HFF-Myc (cell line): ENCODE measurements around the gene ZFPM1.

Source experiments
- DNase-seq: peaks from one replicate; pipeline ENCODE4 v3.0.0-alpha.2; 2011; ENCODE audit warnings: low read depth; ENCODE audit errors: extremely low read depth
- H3K4me3 ChIP-seq: replicated peaks from 2 replicates; pipeline ENCODE4 v1.5.1; 2011; ENCODE audit warnings: low read depth, mild to moderate bottlenecking, control low read depth, low read length
- TF ChIP-seq, protein P1 (sequence below): IDR thresholded peaks from 2 replicates; pipeline ENCODE4 v1.5.1; 2012; ENCODE audit warnings: mild to moderate bottlenecking, low read depth, low read length, control low read depth; ENCODE audit errors: missing control alignments

Gene ZFPM1

DNA sequence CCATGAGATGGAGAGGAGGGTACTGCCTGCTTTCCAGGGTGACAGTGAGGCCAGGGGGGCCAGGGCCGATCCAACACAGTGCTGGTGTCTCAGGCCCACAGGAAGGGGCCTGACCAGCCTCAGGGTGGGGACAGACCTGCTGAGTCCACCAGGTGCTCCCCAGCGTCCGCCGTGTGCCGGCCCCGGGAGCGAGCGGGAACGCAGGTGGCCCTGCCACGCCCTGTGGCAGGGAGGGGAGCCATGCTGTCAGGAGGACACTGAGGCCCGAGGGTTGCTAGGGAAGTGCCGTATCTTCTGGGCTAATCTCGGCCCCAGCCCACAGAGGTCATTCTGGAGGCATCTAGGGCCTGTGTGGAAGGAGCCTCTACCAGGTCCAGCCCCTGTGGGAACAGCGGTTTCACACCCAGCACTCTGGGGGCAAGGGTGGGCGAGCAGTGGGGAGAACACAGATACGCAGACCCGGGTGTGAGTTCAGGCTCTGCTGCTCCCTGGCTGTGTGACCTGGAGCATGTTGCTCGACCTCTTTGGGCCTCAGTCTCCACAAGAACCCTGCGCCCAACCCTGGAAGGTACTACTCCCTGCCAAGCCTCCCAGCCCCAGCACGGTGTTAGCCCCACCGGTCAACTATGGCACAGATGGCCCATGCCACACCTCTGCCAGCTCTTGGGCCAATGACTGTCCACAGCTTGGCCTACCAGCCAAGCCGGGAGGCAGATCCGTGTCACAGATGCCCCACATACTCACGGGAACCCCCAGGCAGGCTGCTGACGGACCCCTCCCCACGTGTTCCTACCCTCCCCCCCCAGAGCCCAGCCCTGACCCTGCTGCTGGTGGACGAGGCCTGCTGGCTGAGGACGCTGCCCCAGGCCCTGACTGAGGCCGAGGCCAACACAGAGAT is 73.2 kb downstream of the ZFPM1 start:
- no peak for DNase-seq
- TF ChIP-seq, protein P1, sequence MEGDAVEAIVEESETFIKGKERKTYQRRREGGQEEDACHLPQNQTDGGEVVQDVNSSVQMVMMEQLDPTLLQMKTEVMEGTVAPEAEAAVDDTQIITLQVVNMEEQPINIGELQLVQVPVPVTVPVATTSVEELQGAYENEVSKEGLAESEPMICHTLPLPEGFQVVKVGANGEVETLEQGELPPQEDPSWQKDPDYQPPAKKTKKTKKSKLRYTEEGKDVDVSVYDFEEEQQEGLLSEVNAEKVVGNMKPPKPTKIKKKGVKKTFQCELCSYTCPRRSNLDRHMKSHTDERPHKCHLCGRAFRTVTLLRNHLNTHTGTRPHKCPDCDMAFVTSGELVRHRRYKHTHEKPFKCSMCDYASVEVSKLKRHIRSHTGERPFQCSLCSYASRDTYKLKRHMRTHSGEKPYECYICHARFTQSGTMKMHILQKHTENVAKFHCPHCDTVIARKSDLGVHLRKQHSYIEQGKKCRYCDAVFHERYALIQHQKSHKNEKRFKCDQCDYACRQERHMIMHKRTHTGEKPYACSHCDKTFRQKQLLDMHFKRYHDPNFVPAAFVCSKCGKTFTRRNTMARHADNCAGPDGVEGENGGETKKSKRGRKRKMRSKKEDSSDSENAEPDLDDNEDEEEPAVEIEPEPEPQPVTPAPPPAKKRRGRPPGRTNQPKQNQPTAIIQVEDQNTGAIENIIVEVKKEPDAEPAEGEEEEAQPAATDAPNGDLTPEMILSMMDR = no peak
- no peak overlapping the region for H3K4me3 ChIP-seq

DNA sequence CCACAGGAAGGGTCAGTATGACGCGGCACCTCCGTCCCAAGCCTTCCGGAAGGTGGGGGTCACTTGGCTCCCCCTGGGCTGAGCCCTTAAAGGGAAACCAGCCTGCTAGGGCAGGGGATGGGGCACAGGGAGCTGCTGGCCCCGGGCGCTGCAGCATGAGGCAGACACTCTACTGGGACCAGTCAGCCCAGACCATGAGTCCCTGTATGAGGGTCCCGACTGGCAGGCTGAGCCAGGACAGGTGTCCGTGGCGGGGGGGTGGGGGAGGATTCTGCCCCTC is 73.8 kb downstream of the ZFPM1 start:
- no peak overlapping the region for H3K4me3 ChIP-seq
- DNase-seq = no peak
- TF ChIP-seq, protein P1 = no peak

DNA sequence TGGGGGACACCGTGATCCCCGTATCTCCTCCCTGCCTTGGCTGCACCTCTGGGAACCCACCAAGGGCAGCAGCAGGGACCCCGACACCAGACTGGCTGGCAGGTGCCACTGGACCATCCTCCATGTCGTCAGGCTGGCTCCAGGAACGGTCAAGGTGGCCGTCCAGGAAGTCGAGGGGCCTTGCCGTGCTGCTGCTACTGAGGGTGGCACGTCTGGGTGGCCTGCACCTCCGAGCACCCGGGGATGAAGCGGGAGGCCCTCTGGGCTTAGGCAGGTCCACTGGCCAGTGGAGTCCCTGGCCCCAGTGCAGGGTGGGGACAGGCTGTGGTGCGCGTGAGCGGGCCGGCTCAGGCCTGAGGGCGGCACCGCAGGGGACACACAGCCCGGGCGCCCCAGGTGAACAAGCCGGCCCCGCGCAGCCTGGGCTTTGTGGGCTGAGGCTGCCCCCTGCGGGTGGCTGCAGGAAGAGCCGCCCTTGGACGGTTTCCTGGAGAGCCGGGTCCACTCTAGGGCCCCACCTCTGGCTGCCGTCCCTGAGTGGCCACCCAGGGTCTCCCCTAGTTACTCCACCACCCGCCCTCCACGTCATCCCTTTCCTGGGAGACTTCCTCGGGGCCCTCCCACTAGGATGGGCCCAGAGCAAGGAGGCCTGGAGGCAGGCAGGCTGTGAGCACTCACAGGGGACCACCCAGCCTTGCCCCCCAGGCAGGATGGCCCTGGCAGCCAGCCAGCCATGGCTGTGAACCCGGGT is 74.3 kb downstream of the ZFPM1 start:
- no peak for DNase-seq
- no peak overlapping the region for H3K4me3 ChIP-seq
- TF ChIP-seq, protein P1 = peak; percentile 82

DNA sequence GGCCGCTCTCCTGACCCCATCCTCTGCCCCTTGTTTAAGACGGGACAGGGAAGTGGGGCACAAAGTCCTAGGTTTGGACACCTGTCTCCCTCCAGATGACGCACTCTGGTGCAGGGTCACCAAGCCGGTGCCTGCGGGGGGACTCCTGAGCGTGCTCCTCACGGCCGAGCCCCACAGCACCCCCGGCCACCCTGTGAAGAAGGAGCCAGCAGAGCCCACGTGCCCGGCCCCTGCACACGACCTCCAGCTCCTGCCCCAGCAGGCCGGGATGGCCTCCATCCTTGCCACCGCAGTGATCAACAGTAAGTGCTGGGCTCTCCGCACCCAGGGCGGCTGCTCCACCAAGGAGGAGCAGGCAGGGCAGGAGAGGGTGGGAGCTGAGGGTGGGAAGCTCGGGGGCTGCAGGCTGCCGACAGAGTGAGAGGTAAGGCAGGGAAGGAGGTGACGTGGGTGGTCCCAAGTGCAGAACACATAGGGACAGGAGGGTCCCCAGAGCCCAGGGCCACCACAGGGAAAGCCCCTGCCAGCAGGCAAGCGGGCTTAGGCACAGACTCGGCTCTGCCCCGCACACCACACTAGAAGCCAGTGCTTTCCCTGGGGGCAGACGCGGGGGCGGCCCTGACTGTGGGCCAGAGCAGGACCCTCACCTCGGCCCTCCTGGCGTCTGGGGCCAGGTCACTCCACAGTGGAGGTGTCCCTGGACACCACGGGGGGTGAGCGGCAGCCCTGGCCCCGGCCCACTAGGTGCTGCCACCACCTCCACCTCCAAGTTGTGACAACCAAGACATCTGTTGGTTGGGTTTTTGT is 75.1 kb downstream of the ZFPM1 start:
- H3K4me3 ChIP-seq = no peak overlapping the region
- TF ChIP-seq, protein P1 = no peak
- DNase-seq = no peak

DNA sequence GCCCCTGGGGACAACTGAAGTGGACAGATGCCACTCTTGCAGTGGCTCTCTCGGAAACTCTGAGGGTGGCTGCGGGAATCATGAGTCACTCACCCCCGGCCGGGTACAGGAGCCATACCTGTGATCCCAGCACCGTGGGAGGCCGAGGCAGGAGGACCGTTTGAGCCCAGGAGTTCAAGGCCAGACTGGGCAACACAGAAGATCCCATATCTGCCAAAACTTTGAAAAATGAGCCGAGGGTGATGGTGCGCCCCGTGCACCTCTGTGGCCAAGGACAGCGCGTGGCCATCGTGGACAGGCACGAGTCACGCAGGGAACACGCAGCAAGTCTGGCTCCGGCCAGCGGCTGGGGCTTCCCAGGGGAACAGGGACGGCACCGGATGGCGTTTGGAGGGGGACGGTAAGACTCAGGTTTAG is 75.8 kb downstream of the ZFPM1 start:
- no peak overlapping the region for H3K4me3 ChIP-seq
- DNase-seq = no peak
- TF ChIP-seq, protein P1 = no peak

DNA sequence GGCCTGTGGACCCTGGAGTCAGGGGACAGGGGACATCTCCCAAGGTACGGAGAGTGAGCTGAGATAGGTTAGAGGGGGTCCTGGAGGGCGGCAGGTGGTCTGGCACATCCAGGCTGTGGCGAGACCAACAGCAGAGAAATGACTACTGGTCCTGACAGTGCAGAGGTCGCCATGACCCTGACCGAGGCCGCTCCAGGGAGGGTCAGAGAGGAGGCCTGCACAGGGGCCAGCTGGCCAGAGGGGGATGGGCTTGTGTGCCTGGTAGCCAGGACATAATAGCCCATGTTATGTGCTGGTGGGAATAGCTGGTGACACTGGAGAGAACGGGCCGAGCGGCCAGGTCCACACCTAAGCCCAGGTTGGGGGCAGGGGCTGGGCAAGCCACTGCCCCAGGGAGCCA is 76.5 kb downstream of the ZFPM1 start:
- no peak overlapping the region for H3K4me3 ChIP-seq
- DNase-seq = no peak
- TF ChIP-seq, protein P1 = no peak
